WTC11 (cell line): ENCODE measurements around the gene FNIP2. TPM values are rescaled to one million over a fixed set of nuclear protein-coding genes. Genes with fewer than 3 reads are reported as not detected.

Experiments
- ATAC-seq: fragments of 200-7000 bp; cut with Tn5 transposase; 2 replicates; pipeline ENCODE4 v1.10.0; 2021; ENCODE audit warnings: mild to moderate bottlenecking, moderate library complexity
- CTCF ChIA-PET: fragments of 300-600 bp; sonication (Branson Sonifier 250); formaldehyde crosslinking; loops from one replicate; lab custom pipeline; 2021; ENCODE audit warnings: antibody characterized with exemption; lab: Charles Lee
- POLR2A ChIA-PET: fragments of 350-600 bp; sonication (Branson Sonifier 250); formaldehyde crosslinking; loops from one replicate; lab custom pipeline; 2021; ENCODE audit warnings: antibody characterized with exemption; lab: Charles Lee
- DNase-seq: peaks from one replicate; pipeline ENCODE4 v3.0.0; 2021; ENCODE audit warnings: low spot score
- H3K27ac Mint-ChIP-seq: 2 replicates; pipeline ENCODE4 v1.8.0; 2021; ENCODE audit warnings: mixed read lengths
- H3K27me3 Mint-ChIP-seq: 2 replicates; pipeline ENCODE4 v1.8.0; 2021; ENCODE audit warnings: low read depth, mild to moderate bottlenecking, moderate library complexity, mixed read lengths
- H3K36me3 Mint-ChIP-seq: 2 replicates; pipeline ENCODE4 v1.8.0; 2021; ENCODE audit warnings: mixed read lengths
- H3K4me1 Mint-ChIP-seq: 2 replicates; pipeline ENCODE4 v1.8.0; 2022; ENCODE audit warnings: mixed read lengths
- H3K4me3 Mint-ChIP-seq: 2 replicates; pipeline ENCODE4 v1.8.0; 2021; ENCODE audit warnings: mild to moderate bottlenecking, moderate library complexity, mixed read lengths
- H3K9me3 Mint-ChIP-seq: 2 replicates; pipeline ENCODE4 v1.8.0; 2021; ENCODE audit warnings: mixed read lengths
- ATF1 ChIP-seq: sonication (generic); formaldehyde crosslinking; IDR thresholded peaks from 2 replicates; pipeline ENCODE4 v1.8.1; 2023; ENCODE audit warnings: mild to moderate bottlenecking, moderate library complexity, missing genetic modification reagents
- CREM ChIP-seq: sonication (generic); formaldehyde crosslinking; IDR thresholded peaks from 2 replicates; pipeline ENCODE4 v1.8.1; 2022; ENCODE audit warnings: mild to moderate bottlenecking, missing genetic modification reagents, moderate library complexity
- ELF4 ChIP-seq: sonication (generic); formaldehyde crosslinking; IDR thresholded peaks from 2 replicates; pipeline ENCODE4 v1.8.1; 2022; ENCODE audit warnings: low read depth, mild to moderate bottlenecking, moderate library complexity, missing genetic modification reagents
- FOXP4 ChIP-seq: sonication (generic); formaldehyde crosslinking; IDR thresholded peaks from 2 replicates; pipeline ENCODE4 v1.8.0; 2022; ENCODE audit warnings: mild to moderate bottlenecking, missing genetic modification reagents
- GABPB1 ChIP-seq: sonication (generic); formaldehyde crosslinking; IDR thresholded peaks from 2 replicates; pipeline ENCODE4 v1.8.1; 2023; ENCODE audit warnings: mild to moderate bottlenecking, missing genetic modification reagents
- GTF2I ChIP-seq: fragments of 250-450 bp; sonication (Bioruptor Pico); conservative IDR thresholded peaks from 2 replicates; pipeline ENCODE4 v1.4.0; 2021; ENCODE audit warnings: mild to moderate bottlenecking
- KAT7 ChIP-seq: sonication (generic); formaldehyde crosslinking; IDR thresholded peaks from 2 replicates; pipeline ENCODE4 v1.8.1; 2023; ENCODE audit warnings: missing genetic modification reagents, mild to moderate bottlenecking, borderline replicate concordance
- NFATC4 ChIP-seq: fragments of 250-450 bp; sonication (Bioruptor Pico); IDR thresholded peaks from 2 replicates; pipeline ENCODE4 v1.9.0; 2021; ENCODE audit warnings: mild to moderate bottlenecking
- NFE2L1 ChIP-seq: sonication (generic); formaldehyde crosslinking; IDR thresholded peaks from 2 replicates; pipeline ENCODE4 v1.8.1; 2023; ENCODE audit warnings: missing genetic modification reagents
- NR1H2 ChIP-seq: sonication (generic); formaldehyde crosslinking; IDR thresholded peaks from 2 replicates; pipeline ENCODE4 v1.9.0; 2021; ENCODE audit warnings: mild to moderate bottlenecking, moderate library complexity, missing genetic modification reagents
- PREB ChIP-seq: sonication (generic); formaldehyde crosslinking; IDR thresholded peaks from 2 replicates; pipeline ENCODE4 v1.8.1; 2022; ENCODE audit warnings: mild to moderate bottlenecking, missing genetic modification reagents, moderate library complexity, borderline replicate concordance
- PRRX2 ChIP-seq: fragments of 250-450 bp; sonication (Bioruptor Pico); IDR thresholded peaks from 2 replicates; pipeline ENCODE4 v1.8.0; 2021; ENCODE audit warnings: mild to moderate bottlenecking
- RELA ChIP-seq: sonication (generic); formaldehyde crosslinking; IDR thresholded peaks from 2 replicates; pipeline ENCODE4 v1.8.1; 2022; ENCODE audit warnings: missing genetic modification reagents, mild to moderate bottlenecking, borderline replicate concordance
- SMAD3 ChIP-seq: sonication (generic); formaldehyde crosslinking; IDR thresholded peaks from 2 replicates; pipeline ENCODE4 v1.8.0; 2022; ENCODE audit warnings: missing genetic modification reagents, mild to moderate bottlenecking, borderline replicate concordance
- USF1 ChIP-seq: sonication (generic); formaldehyde crosslinking; IDR thresholded peaks from 2 replicates; pipeline ENCODE4 v1.8.0; 2022; ENCODE audit warnings: mild to moderate bottlenecking, missing genetic modification reagents
- ZBTB43 ChIP-seq: sonication (generic); formaldehyde crosslinking; IDR thresholded peaks from 2 replicates; pipeline ENCODE4 v1.8.1; 2023; ENCODE audit warnings: mild to moderate bottlenecking, missing genetic modification reagents
- ZNF263 ChIP-seq: sonication (generic); formaldehyde crosslinking; IDR thresholded peaks from 2 replicates; pipeline ENCODE4 v1.8.1; 2022; ENCODE audit warnings: low read depth, mild to moderate bottlenecking, moderate library complexity, missing genetic modification reagents
- ZNF281 ChIP-seq: sonication (generic); formaldehyde crosslinking; IDR thresholded peaks from 2 replicates; pipeline ENCODE4 v1.8.0; 2023; ENCODE audit warnings: mild to moderate bottlenecking, missing genetic modification reagents
- ZNF396 ChIP-seq: fragments of 250-450 bp; sonication (Bioruptor Pico); IDR thresholded peaks from 2 replicates; pipeline ENCODE4 v1.8.0; 2021; ENCODE audit warnings: mild to moderate bottlenecking, moderate library complexity, borderline replicate concordance
- ZNF423 ChIP-seq: fragments of 250-450 bp; sonication (Bioruptor Pico); IDR thresholded peaks from 2 replicates; pipeline ENCODE4 v2.1.2; 2022; ENCODE audit warnings: mild to moderate bottlenecking, moderate library complexity
- total RNA-seq: library from RNA; stranded (reverse); gene quantifications from 3 replicates; pipeline ENCODE4 v1.2.3, GENCODE V29; 2021

FNIP2 gene
- total RNA-seq, 1 experiment from 2014 or later: 8.6 TPM

- DNase-seq (no peak), ATAC-seq (no peak)
- ChIA-PET CTCF (no interaction called here), POLR2A (no interaction called here)
- Mint-ChIP-seq H3K27me3 (peaks cover 7% of the 10 kb centered on the region), H3K27ac (no peak overlapping the region), H3K36me3 (no peaks in the 10 kb centered on the region), H3K4me3 (no peak overlapping the region), H3K9me3 (no peaks in the 10 kb centered on the region), H3K4me1 (peaks cover 7% of the 10 kb centered on the region)
- no peak for TF ChIP-seq GTF2I (CRISPR knock-in tag)
- TF ChIP-seq NR1H2 (CRISPR knock-in tag): no peak
- TF ChIP-seq NFATC4: no peak
- TF ChIP-seq ZBTB43 (CRISPR knock-in tag): no peak
- TF ChIP-seq CREM (CRISPR knock-in tag): no peak
- TF ChIP-seq SMAD3 (CRISPR knock-in tag): no peak
- no peak for TF ChIP-seq ZNF263 (CRISPR knock-in tag)
- TF ChIP-seq GABPB1 (CRISPR knock-in tag): no peak
- TF ChIP-seq ZNF281 (CRISPR knock-in tag): no peak
- no peak for TF ChIP-seq FOXP4 (CRISPR knock-in tag)
- no peak for TF ChIP-seq ZNF423 (CRISPR knock-in tag)
- TF ChIP-seq ZNF396 (CRISPR knock-in tag): no peak
- TF ChIP-seq PRRX2 (CRISPR knock-in tag): no peak
- no peak for TF ChIP-seq USF1 (CRISPR knock-in tag)
- no peak for TF ChIP-seq ATF1
- TF ChIP-seq PREB (CRISPR knock-in tag): no peak
- TF ChIP-seq ELF4 (CRISPR knock-in tag): no peak
- TF ChIP-seq NFE2L1 (CRISPR knock-in tag): no peak
- TF ChIP-seq RELA (CRISPR knock-in tag): no peak
- no peak for TF ChIP-seq KAT7 (CRISPR knock-in tag)
Observed at GRCh38 chr4:158728236-158728635, 40.6 kb upstream of the FNIP2 start.
